ENCODE measurements around the gene LRRC15. TPM values are rescaled to one million over a fixed set of nuclear protein-coding genes. Genes with fewer than 3 reads are reported as not detected.
A peak's percentile ranks its signal among the peaks of the same experiment; 100 is the strongest.

The LRRC15 gene
- total RNA-seq, 1 donor = 3.6 TPM

DNA sequence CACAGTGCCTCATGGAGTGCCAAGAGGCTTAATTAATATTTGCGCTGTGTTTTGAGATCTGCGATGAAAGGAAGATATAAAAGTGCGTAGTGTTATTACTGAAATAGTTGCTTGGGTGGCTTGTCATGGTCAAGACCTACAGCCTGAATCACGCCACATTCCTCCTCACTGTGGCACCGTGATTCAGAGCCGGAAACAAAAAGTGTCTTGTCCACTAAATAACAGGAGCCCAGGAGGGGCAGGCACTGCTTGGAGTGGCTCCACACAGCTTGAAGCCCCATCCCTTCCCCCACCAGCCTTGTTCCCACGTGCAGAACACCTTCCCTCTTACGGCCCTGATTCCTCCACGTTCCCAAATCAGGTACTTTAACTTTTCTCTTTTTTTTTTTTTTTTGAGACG lies 1.2 kb upstream of the LRRC15 start:
- Histone ChIP-seq H3K27ac (ENCODE audit: low read depth, low read length) (no peak overlapping the region), H3K4me3 (ENCODE audit: insufficient read depth, low read length) (no peak overlapping the region), H3K36me3 (ENCODE audit: insufficient read depth, low read length) (no peaks in the 10 kb centered on the region), H3K79me2 (ENCODE audit: insufficient read depth, low read length) (no peaks in the 10 kb centered on the region), H3K9me3 (ENCODE audit: low read depth, low read length) (no peaks in the 10 kb centered on the region), H3K4me2 (ENCODE audit: insufficient read depth, low read length) (no peak overlapping the region), H3K27me3 (ENCODE audit: insufficient read depth, low read length) (no peaks in the 10 kb centered on the region), H2AFZ (ENCODE audit: low read length) (no peak overlapping the region), H3K4me1 (ENCODE audit: insufficient read depth, low read length) (peaks cover 25% of the 10 kb centered on the region), H4K20me1 (ENCODE audit: insufficient read depth, low read length) (no peaks in the 10 kb centered on the region)
- TF ChIP-seq, protein P1, sequence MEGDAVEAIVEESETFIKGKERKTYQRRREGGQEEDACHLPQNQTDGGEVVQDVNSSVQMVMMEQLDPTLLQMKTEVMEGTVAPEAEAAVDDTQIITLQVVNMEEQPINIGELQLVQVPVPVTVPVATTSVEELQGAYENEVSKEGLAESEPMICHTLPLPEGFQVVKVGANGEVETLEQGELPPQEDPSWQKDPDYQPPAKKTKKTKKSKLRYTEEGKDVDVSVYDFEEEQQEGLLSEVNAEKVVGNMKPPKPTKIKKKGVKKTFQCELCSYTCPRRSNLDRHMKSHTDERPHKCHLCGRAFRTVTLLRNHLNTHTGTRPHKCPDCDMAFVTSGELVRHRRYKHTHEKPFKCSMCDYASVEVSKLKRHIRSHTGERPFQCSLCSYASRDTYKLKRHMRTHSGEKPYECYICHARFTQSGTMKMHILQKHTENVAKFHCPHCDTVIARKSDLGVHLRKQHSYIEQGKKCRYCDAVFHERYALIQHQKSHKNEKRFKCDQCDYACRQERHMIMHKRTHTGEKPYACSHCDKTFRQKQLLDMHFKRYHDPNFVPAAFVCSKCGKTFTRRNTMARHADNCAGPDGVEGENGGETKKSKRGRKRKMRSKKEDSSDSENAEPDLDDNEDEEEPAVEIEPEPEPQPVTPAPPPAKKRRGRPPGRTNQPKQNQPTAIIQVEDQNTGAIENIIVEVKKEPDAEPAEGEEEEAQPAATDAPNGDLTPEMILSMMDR (IDR thresholded peaks at IDR 0.05; ENCODE audit: extremely low read depth, low read depth, low read length) = no peak
- DNase-seq (ENCODE audit: insufficient read length, low spot score, missing footprints) = peak; percentile 73

DNA sequence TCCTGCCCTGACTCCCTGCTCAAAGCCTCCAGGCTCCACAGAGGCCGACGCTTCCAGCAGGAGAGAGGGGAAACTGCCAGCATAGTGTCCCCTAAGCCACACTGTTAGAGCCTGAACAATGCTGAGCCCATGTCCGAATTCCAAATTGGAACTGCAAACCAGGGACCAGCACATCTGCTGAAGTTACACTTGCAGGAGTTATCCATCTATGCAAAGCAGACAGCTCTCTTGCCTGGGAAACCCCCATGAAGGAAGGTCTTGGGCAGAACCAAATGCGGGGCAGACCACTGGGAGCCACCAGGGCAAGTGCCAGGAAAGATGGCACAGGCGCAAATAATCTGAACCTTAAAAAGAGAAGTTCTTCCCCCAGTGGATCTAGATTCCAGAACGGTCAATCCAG lies 625 bp downstream of the LRRC15 start:
- DNase-seq (ENCODE audit: insufficient read length, low spot score, missing footprints) = peak; percentile 48
- H3K27me3 ChIP-seq (ENCODE audit: insufficient read depth, low read length) = no peaks in the 10 kb centered on the region
- no peaks in the 10 kb centered on the region for H4K20me1 ChIP-seq (ENCODE audit: insufficient read depth, low read length)
- H3K4me3 ChIP-seq (ENCODE audit: insufficient read depth, low read length) = no peak overlapping the region
- peaks cover 34% of the 10 kb centered on the region for H3K4me1 ChIP-seq (ENCODE audit: insufficient read depth, low read length)
- H3K9me3 ChIP-seq (ENCODE audit: low read depth, low read length) = no peaks in the 10 kb centered on the region
- no peak overlapping the region for H2AFZ ChIP-seq (ENCODE audit: low read length)
- H3K4me2 ChIP-seq (ENCODE audit: insufficient read depth, low read length) = peak overlapping the region; percentile 56
- no peaks in the 10 kb centered on the region for H3K79me2 ChIP-seq (ENCODE audit: insufficient read depth, low read length)
- TF ChIP-seq, protein P1 (IDR thresholded peaks at IDR 0.05; ENCODE audit: extremely low read depth, low read depth, low read length) = no peak
- H3K36me3 ChIP-seq (ENCODE audit: insufficient read depth, low read length) = no peaks in the 10 kb centered on the region
- no peak overlapping the region for H3K27ac ChIP-seq (ENCODE audit: low read depth, low read length)

DNA sequence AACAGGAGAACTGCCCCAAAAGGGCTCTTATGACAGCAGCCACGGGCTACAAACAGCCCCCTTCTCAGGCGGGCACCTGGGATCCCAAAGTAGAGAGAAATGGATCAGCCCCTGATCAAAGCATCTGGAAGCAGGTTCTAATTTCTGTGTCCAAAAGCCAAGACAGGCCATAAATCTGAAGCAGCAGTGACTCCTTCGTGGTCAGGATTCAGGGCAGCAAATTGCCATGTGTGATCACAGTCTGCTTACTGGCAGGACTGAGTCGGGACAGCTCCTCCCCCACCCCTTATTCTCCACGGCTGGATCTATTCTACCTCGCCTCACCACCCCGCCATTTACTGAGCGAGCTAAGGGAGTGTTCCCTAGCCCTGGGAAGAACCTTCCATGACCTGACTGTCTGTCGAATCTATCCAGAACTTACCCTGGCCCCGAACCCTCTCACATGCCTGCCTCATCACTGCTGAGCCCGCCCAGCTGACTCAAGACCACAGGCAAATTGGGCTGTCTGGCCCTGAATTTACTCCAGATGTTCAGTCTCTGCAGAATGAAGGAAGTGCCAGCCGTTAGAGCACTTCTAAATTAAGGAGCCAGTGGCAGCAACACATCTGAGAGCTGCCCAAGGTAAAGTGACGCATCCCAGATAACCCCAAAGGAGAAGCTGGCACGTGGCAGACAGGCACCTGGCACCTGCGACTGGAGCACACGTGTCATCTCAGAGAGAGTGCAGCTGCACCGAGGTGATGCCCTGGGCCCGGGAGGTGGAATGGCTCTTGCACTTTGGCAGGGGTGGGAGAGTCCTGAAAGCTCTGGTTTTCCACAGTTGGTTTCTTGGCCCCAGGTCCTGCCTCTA lies 1.3 kb downstream of the LRRC15 start:
- H3K27me3 ChIP-seq (ENCODE audit: insufficient read depth, low read length) = no peaks in the 10 kb centered on the region
- H3K4me3 ChIP-seq (ENCODE audit: insufficient read depth, low read length) = no peak overlapping the region
- peaks cover 34% of the 10 kb centered on the region for H3K4me1 ChIP-seq (ENCODE audit: insufficient read depth, low read length)
- no peaks in the 10 kb centered on the region for H3K9me3 ChIP-seq (ENCODE audit: low read depth, low read length)
- no peaks in the 10 kb centered on the region for H4K20me1 ChIP-seq (ENCODE audit: insufficient read depth, low read length)
- H2AFZ ChIP-seq (ENCODE audit: low read length) = peak overlapping the region; percentile 26
- no peak overlapping the region for H3K27ac ChIP-seq (ENCODE audit: low read depth, low read length)
- peak overlapping the region; percentile 44 for H3K4me2 ChIP-seq (ENCODE audit: insufficient read depth, low read length)
- no peaks in the 10 kb centered on the region for H3K79me2 ChIP-seq (ENCODE audit: insufficient read depth, low read length)
- DNase-seq (ENCODE audit: insufficient read length, low spot score, missing footprints) = peak; percentile 95
- TF ChIP-seq, protein P1 (IDR thresholded peaks at IDR 0.05; ENCODE audit: extremely low read depth, low read depth, low read length) = no peak
- H3K36me3 ChIP-seq (ENCODE audit: insufficient read depth, low read length) = no peaks in the 10 kb centered on the region

DNA sequence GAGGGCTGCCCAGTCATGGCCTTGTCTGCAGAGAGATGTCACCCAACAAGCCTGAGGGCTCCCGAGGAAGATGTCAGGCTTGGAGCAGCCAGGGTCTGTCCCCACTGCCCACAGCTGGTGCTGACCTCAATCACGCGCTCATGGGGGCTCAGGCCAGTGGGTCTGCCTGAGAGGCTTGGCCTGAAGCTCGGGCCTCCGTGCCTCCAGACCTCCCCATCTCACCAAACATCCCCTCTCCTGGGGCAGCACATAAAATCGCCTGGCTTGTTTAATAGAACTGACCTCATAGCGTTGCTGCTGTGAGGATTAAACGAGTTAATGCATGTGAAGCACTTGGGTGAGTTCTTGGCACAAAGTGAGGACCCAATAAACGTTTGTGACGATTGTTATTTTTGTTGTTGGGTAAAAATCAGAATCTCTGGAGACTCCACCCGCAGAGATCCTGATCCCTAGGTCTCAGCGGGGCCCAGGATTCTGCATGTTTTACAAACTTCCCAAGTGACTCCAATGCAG lies 3.5 kb downstream of the LRRC15 start:
- Histone ChIP-seq H3K4me1 (ENCODE audit: insufficient read depth, low read length) (peaks cover 34% of the 10 kb centered on the region), H2AFZ (ENCODE audit: low read length) (no peak overlapping the region), H3K79me2 (ENCODE audit: insufficient read depth, low read length) (no peaks in the 10 kb centered on the region), H3K27me3 (ENCODE audit: insufficient read depth, low read length) (no peaks in the 10 kb centered on the region), H3K4me2 (ENCODE audit: insufficient read depth, low read length) (no peak overlapping the region), H3K9me3 (ENCODE audit: low read depth, low read length) (no peaks in the 10 kb centered on the region), H4K20me1 (ENCODE audit: insufficient read depth, low read length) (no peaks in the 10 kb centered on the region), H3K4me3 (ENCODE audit: insufficient read depth, low read length) (no peak overlapping the region), H3K36me3 (ENCODE audit: insufficient read depth, low read length) (no peaks in the 10 kb centered on the region), H3K27ac (ENCODE audit: low read depth, low read length) (no peak overlapping the region)
- peak; percentile 35 for DNase-seq (ENCODE audit: insufficient read length, low spot score, missing footprints)
- TF ChIP-seq, protein P1 (IDR thresholded peaks at IDR 0.05; ENCODE audit: extremely low read depth, low read depth, low read length) = no peak
